ENCODE data around the gene OVAAL.
A peak's percentile ranks its signal among the peaks of the same experiment; 100 is the strongest.

Gene OVAAL

DNA sequence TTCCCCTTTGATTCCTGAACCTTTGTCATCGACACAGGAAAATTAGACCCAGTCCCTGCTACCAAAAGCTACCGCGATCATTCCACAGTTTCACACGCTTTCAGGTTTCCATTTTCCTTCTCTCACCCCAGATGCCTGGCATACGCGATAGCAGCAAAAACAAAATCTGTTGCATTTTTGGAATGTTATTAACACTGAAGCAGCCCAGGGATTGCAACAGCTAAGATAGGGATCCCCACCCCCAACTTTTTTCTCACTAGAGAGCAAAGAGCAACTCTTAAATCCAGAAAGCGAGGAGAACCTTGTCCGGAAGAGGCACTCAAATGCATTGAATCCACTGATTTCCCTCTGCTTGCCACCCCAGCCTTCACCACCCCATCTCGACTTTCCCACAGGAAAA lies 8.9 kb downstream of the OVAAL start:
- no peak overlapping the region for H3K4me3 ChIP-seq (ENCODE audit: low read depth, low read length)
- TF ChIP-seq, protein P1, sequence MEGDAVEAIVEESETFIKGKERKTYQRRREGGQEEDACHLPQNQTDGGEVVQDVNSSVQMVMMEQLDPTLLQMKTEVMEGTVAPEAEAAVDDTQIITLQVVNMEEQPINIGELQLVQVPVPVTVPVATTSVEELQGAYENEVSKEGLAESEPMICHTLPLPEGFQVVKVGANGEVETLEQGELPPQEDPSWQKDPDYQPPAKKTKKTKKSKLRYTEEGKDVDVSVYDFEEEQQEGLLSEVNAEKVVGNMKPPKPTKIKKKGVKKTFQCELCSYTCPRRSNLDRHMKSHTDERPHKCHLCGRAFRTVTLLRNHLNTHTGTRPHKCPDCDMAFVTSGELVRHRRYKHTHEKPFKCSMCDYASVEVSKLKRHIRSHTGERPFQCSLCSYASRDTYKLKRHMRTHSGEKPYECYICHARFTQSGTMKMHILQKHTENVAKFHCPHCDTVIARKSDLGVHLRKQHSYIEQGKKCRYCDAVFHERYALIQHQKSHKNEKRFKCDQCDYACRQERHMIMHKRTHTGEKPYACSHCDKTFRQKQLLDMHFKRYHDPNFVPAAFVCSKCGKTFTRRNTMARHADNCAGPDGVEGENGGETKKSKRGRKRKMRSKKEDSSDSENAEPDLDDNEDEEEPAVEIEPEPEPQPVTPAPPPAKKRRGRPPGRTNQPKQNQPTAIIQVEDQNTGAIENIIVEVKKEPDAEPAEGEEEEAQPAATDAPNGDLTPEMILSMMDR (IDR thresholded peaks at IDR 0.05; ENCODE audit: insufficient read depth, low read depth, low read length, missing control alignments) = no peak
- DNase-seq (ENCODE audit: low read depth) = no peak

GRCh38 chr1:180568184-180568583 lies 9.4 kb downstream of the OVAAL start:
- TF ChIP-seq, protein P1 (IDR thresholded peaks at IDR 0.05; ENCODE audit: insufficient read depth, low read depth, low read length, missing control alignments) = no peak
- no peak overlapping the region for H3K4me3 ChIP-seq (ENCODE audit: low read depth, low read length)
- DNase-seq (ENCODE audit: low read depth) = no peak

DNA sequence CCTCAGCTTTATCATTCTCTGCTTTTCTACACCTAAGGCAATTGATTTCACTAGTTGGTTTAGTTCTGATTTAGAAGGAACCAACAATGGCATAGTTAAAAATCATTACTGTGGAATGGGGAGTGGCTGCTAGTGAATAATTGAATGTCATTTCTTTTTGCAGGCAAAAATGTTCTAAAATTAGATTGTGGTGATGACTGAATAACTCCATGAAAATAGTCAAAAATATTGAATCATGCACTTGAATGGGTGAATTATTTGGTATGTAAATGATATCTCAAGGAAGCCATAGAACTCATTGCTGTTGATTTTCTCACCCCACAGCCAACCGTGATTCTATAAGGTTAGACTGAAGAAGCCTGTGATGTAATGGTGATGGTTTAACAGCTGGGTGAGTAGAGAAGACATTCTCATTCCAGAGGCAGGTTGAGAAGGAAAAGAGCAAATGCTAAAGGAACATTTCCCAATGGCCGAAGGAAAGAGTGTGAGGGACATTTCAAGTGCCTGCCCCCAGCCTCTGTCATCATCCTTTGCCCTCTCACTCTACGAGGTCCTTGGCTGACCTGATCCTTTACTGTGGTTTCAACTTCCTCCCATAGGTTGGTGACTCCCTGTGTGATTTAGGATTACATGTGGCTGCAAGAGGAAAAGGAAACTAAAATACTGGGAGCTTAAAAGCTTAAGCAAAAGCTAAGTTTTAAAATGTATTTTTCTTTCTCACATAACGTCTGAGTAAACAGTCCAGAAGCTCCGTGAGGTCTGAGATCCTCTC lies 12.5 kb downstream of the OVAAL start:
- TF ChIP-seq, protein P1 (IDR thresholded peaks at IDR 0.05; ENCODE audit: insufficient read depth, low read depth, low read length, missing control alignments) = no peak
- no peak overlapping the region for H3K4me3 ChIP-seq (ENCODE audit: low read depth, low read length)
- no peak for DNase-seq (ENCODE audit: low read depth)

DNA sequence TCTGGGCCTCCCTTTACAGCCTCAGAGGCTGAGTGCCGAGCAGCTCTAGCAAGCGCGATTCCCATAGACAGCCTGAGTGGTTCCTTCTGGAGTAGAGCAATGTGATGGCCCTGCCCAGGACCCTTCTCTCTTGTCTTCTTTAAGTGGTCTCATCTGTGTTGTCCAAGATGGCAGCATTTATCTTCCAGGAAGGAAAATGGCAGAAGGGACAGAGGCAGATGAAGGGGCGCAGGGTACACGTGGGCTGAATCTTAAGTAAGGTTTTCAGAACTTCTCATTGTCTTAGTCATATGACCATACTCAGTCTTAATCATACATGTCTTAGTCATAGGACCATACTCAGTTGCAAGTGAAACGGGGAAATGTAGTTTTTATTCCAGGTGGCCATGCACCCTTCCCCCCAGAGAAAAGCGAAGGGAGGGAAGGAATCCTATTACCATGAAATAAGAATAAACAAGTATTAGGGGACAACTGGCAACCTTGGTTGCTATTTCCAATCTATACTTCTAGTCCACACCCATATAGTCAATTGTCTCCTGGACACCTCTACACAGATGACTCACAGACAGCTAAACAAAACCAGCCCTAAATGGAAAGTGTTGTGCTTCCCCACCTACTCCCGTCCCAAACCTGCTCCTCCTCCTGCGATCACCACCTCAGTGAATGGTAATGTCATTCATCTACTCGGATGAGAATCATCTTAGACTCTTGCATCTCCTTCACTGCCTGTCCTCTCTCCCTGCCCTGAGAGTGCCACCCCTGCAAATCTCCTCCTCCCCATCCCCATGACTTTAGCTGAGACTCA lies 13.3 kb downstream of the OVAAL start:
- no peak overlapping the region for H3K4me3 ChIP-seq (ENCODE audit: low read depth, low read length)
- TF ChIP-seq, protein P1 (IDR thresholded peaks at IDR 0.05; ENCODE audit: insufficient read depth, low read depth, low read length, missing control alignments) = no peak
- DNase-seq (ENCODE audit: low read depth) = peak; percentile 1

GRCh38 chr1:180572760-180573159 lies 14.0 kb downstream of the OVAAL start:
- DNase-seq (ENCODE audit: low read depth) = no peak
- TF ChIP-seq, protein P1 (IDR thresholded peaks at IDR 0.05; ENCODE audit: insufficient read depth, low read depth, low read length, missing control alignments) = no peak
- no peak overlapping the region for H3K4me3 ChIP-seq (ENCODE audit: low read depth, low read length)

- TF ChIP-seq, protein P1 (IDR thresholded peaks at IDR 0.05; ENCODE audit: insufficient read depth, low read depth, low read length, missing control alignments) = no peak
- H3K4me3 ChIP-seq (ENCODE audit: low read depth, low read length) = no peak overlapping the region
- DNase-seq (ENCODE audit: low read depth) = no peak
These were observed 15.4 kb downstream of the OVAAL start for GRCh38 chr1:180574031-180574713.
